ENCODE measurements around the gene ACSM2B.
"Not testable (repeated sequence)": the region's sequence is repeated elsewhere in the genome, so short reads cannot be mapped to it uniquely, and the experiment has no call there.

The ACSM2B gene

DNA sequence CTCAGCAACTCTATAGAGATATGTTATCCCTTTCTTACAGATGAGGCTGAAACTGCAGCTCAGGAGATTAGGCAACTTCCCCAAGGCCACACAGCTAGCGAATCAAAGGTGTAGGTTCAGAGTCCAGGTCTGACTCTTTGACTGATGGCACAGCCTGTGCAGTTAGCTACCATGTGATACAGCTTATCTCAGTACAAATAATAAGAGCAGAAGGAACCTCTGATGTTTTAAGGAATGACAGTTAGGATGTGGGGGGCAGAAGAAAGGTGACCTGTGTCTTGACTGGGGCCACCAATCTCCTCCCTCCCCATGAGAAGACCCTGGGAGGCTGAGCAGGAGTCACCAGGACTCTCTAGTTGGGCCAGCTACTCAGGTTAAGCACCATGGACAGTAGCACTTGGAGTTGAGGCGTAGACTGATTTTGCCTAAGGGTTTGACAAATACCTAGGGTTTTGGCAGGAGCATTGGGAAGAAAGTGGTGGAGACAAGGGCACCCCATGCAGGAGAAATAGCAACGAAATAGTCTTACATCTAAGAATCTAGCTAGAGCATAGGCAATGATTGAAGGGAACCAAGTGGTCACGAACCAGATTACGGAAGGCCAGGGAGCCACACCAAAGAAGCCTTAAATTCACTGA is 22.8 kb upstream of the ACSM2B start:
- Histone ChIP-seq H3F3A (ENCODE audit: insufficient read depth, low read length) (no peaks in the 10 kb centered on the region), H3K9ac (ENCODE audit: low read length) (no peak overlapping the region), H3K9me2 (ENCODE audit: low read depth, low read length) (no peaks in the 10 kb centered on the region), H3K36me3 (ENCODE audit: insufficient read depth, low read length) (no peaks in the 10 kb centered on the region), H3K4me1 (ENCODE audit: insufficient read depth, low read length, severe bottlenecking) (no peaks in the 10 kb centered on the region), H3K9me3 (ENCODE audit: low read length) (no peaks in the 10 kb centered on the region), H3K79me2 (ENCODE audit: insufficient read depth, low read length) (no peaks in the 10 kb centered on the region), H2AFZ (ENCODE audit: low read length) (no peak overlapping the region), H3K27me3 (ENCODE audit: insufficient read depth, low read length) (no peaks in the 10 kb centered on the region), H3K4me2 (ENCODE audit: low read length) (no peak overlapping the region), H3K4me3 (ENCODE audit: low read depth, low read length, poor library complexity, severe bottlenecking) (no peak overlapping the region), H4K20me1 (ENCODE audit: insufficient read depth, low read length) (no peaks in the 10 kb centered on the region), H3K27ac (ENCODE audit: low read depth, low read length, poor library complexity, severe bottlenecking) (no peak overlapping the region)
- TF ChIP-seq EZH2 (IDR thresholded peaks at IDR 0.05; ENCODE audit: borderline replicate concordance, low read length) (no peak), CTCF (IDR thresholded peaks at IDR 0.05; ENCODE audit: low read length) (no peak)

- not testable (repeated sequence) for H4K20me1 ChIP-seq (ENCODE audit: insufficient read depth, low read length); H3K36me3 ChIP-seq (ENCODE audit: insufficient read depth, low read length); H3K4me2 ChIP-seq (ENCODE audit: low read length); H3K79me2 ChIP-seq (ENCODE audit: insufficient read depth, low read length); H3K9ac ChIP-seq (ENCODE audit: low read length); H3K27me3 ChIP-seq (ENCODE audit: insufficient read depth, low read length); H3K9me3 ChIP-seq (ENCODE audit: low read length); H3K9me2 ChIP-seq (ENCODE audit: low read depth, low read length); H2AFZ ChIP-seq (ENCODE audit: low read length); H3K4me1 ChIP-seq (ENCODE audit: insufficient read depth, low read length, severe bottlenecking); H3K4me3 ChIP-seq (ENCODE audit: low read depth, low read length, poor library complexity, severe bottlenecking); H3F3A ChIP-seq (ENCODE audit: insufficient read depth, low read length); H3K27ac ChIP-seq (ENCODE audit: low read depth, low read length, poor library complexity, severe bottlenecking)
These were observed 19.5 kb upstream of the ACSM2B start for GRCh38 chr16:20595694-20596093.

DNA sequence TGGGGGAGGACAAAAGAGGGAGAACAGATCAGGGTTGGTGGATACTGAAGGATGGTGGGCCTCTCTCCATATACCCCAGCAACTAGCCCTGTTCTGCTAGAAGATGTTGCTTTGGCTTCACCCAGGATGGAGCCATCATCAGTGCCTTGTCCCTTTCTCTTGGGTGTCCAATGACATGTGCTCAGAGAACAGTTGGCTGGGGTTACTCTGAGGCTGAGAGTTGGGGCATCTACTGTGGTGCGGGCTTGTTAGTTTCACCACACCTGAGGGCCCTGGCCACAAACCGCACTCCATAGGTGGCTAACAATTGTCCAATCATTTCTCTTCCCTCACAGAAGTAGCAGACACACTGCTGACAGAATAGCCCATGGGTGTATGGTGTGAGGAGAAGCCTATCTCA is 18.9 kb upstream of the ACSM2B start:
- H3K36me3 ChIP-seq (ENCODE audit: insufficient read depth, low read length); H3K9ac ChIP-seq (ENCODE audit: low read length); H4K20me1 ChIP-seq (ENCODE audit: insufficient read depth, low read length); H3K79me2 ChIP-seq (ENCODE audit: insufficient read depth, low read length); H3K27ac ChIP-seq (ENCODE audit: low read depth, low read length, poor library complexity, severe bottlenecking); H3K27me3 ChIP-seq (ENCODE audit: insufficient read depth, low read length); H3K4me3 ChIP-seq (ENCODE audit: low read depth, low read length, poor library complexity, severe bottlenecking); H3K9me3 ChIP-seq (ENCODE audit: low read length); H2AFZ ChIP-seq (ENCODE audit: low read length); H3K4me2 ChIP-seq (ENCODE audit: low read length); H3K4me1 ChIP-seq (ENCODE audit: insufficient read depth, low read length, severe bottlenecking); H3F3A ChIP-seq (ENCODE audit: insufficient read depth, low read length); H3K9me2 ChIP-seq (ENCODE audit: low read depth, low read length): not testable (repeated sequence)

- not testable (repeated sequence) for H3K4me3 ChIP-seq (ENCODE audit: low read depth, low read length, poor library complexity, severe bottlenecking); H4K20me1 ChIP-seq (ENCODE audit: insufficient read depth, low read length); H3K79me2 ChIP-seq (ENCODE audit: insufficient read depth, low read length); H3K27me3 ChIP-seq (ENCODE audit: insufficient read depth, low read length); H3K4me1 ChIP-seq (ENCODE audit: insufficient read depth, low read length, severe bottlenecking); H2AFZ ChIP-seq (ENCODE audit: low read length); H3F3A ChIP-seq (ENCODE audit: insufficient read depth, low read length); H3K27ac ChIP-seq (ENCODE audit: low read depth, low read length, poor library complexity, severe bottlenecking); H3K9me3 ChIP-seq (ENCODE audit: low read length); H3K9ac ChIP-seq (ENCODE audit: low read length); H3K4me2 ChIP-seq (ENCODE audit: low read length); H3K9me2 ChIP-seq (ENCODE audit: low read depth, low read length); H3K36me3 ChIP-seq (ENCODE audit: insufficient read depth, low read length)
These were observed 16.6 kb upstream of the ACSM2B start for GRCh38 chr16:20592780-20593179.

DNA sequence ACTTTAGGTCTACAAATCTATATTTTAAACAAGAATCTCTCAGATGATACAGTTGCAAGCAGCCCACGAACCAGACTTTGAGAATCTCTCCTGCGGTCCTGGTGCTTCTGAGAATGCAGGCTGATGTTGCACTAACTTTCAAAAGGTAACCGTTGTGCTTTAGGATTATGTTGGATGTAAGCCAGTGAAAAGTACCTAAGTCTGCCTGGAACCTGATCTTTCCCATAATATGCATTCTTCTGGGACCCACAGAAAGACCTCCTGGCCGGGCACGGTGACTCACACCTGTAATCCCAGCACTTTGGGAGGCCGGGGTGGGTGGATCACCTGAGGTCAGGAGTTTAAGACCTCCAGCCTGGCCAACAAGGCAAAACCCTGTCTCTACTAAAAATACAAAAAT is 13.3 kb upstream of the ACSM2B start:
- not testable (repeated sequence) for H3K4me3 ChIP-seq (ENCODE audit: low read depth, low read length, poor library complexity, severe bottlenecking); H3K9me3 ChIP-seq (ENCODE audit: low read length); H3K4me1 ChIP-seq (ENCODE audit: insufficient read depth, low read length, severe bottlenecking); H3K9ac ChIP-seq (ENCODE audit: low read length); H4K20me1 ChIP-seq (ENCODE audit: insufficient read depth, low read length); H3K9me2 ChIP-seq (ENCODE audit: low read depth, low read length); H3K4me2 ChIP-seq (ENCODE audit: low read length); H3K79me2 ChIP-seq (ENCODE audit: insufficient read depth, low read length); H3K27ac ChIP-seq (ENCODE audit: low read depth, low read length, poor library complexity, severe bottlenecking); H3F3A ChIP-seq (ENCODE audit: insufficient read depth, low read length); H3K27me3 ChIP-seq (ENCODE audit: insufficient read depth, low read length); H3K36me3 ChIP-seq (ENCODE audit: insufficient read depth, low read length); H2AFZ ChIP-seq (ENCODE audit: low read length)

DNA sequence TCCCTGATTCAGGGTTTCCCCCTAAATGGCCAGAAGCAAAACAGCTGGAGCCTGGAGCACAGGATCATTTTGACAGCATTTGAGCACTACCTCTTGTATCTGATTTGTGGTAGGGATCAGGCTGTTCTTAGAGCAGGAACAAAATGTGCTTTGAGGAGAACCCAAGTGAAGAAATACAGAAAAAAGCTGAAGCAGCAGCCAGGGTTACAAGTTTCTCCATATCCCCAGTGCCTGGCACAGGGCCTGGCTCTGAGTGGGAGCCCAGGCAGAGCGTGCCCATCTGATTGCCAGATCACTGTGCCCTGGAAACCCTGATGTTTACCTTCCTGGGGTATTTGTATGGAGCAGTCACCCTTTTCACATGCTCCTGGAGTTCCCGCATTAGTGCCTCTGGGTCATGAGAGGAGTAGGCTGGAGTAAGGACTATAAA is 11.5 kb upstream of the ACSM2B start:
- H3K9ac ChIP-seq (ENCODE audit: low read length); H3K4me1 ChIP-seq (ENCODE audit: insufficient read depth, low read length, severe bottlenecking); H3K36me3 ChIP-seq (ENCODE audit: insufficient read depth, low read length); H4K20me1 ChIP-seq (ENCODE audit: insufficient read depth, low read length); H3K79me2 ChIP-seq (ENCODE audit: insufficient read depth, low read length); H3K9me2 ChIP-seq (ENCODE audit: low read depth, low read length); H3K4me3 ChIP-seq (ENCODE audit: low read depth, low read length, poor library complexity, severe bottlenecking); H3F3A ChIP-seq (ENCODE audit: insufficient read depth, low read length); H3K4me2 ChIP-seq (ENCODE audit: low read length); H2AFZ ChIP-seq (ENCODE audit: low read length); H3K27me3 ChIP-seq (ENCODE audit: insufficient read depth, low read length); H3K9me3 ChIP-seq (ENCODE audit: low read length); H3K27ac ChIP-seq (ENCODE audit: low read depth, low read length, poor library complexity, severe bottlenecking): not testable (repeated sequence)

GRCh38 chr16:20586716-20587115 is 10.5 kb upstream of the ACSM2B start:
- not testable (repeated sequence) for H3K79me2 ChIP-seq (ENCODE audit: insufficient read depth, low read length); H3K9ac ChIP-seq (ENCODE audit: low read length); H4K20me1 ChIP-seq (ENCODE audit: insufficient read depth, low read length); H3K4me1 ChIP-seq (ENCODE audit: insufficient read depth, low read length, severe bottlenecking); H3K4me3 ChIP-seq (ENCODE audit: low read depth, low read length, poor library complexity, severe bottlenecking); H3K9me2 ChIP-seq (ENCODE audit: low read depth, low read length); H3K27me3 ChIP-seq (ENCODE audit: insufficient read depth, low read length); H2AFZ ChIP-seq (ENCODE audit: low read length); H3K4me2 ChIP-seq (ENCODE audit: low read length); H3F3A ChIP-seq (ENCODE audit: insufficient read depth, low read length); H3K9me3 ChIP-seq (ENCODE audit: low read length); H3K36me3 ChIP-seq (ENCODE audit: insufficient read depth, low read length); H3K27ac ChIP-seq (ENCODE audit: low read depth, low read length, poor library complexity, severe bottlenecking)

All from OCI-LY1 (cell line).